Endothelial cell of umbilical vein (primary cell): ENCODE results near the gene ERN2.

Experiments used
- EZH2 ChIP-seq: IDR thresholded peaks from 2 replicates; pipeline ENCODE4 v1.6.1; 2012; ENCODE audit warnings: borderline replicate concordance, low read depth, mild to moderate bottlenecking, moderate library complexity, low read length, inconsistent platforms; ENCODE audit not compliant: severe bottlenecking
- MYC ChIP-seq: IDR thresholded peaks from one replicate; pipeline ENCODE4 v1.6.1; 2011; ENCODE audit warnings: mild to moderate bottlenecking, low read depth, low read length
- POLR2A ChIP-seq: IDR thresholded peaks from 2 replicates; pipeline ENCODE4 v1.6.1; 2012; ENCODE audit warnings: low read depth, mild to moderate bottlenecking, control low read depth, low read length
- TF ChIP-seq, protein P1 (sequence below), 2 donors: IDR thresholded peaks; 1 replicate in 1 of 2; 2 replicates in 1 of 2; pipeline ENCODE4 v1.5.1; 2011; ENCODE audit warnings: low read length in 2 of 2, mild to moderate bottlenecking in 2 of 2, moderate library complexity in 2 of 2, control low read depth in 1 of 2, inconsistent platforms in 1 of 2, low read depth in 1 of 2; ENCODE audit not compliant: insufficient read depth in 1 of 2; ENCODE audit errors: extremely low read depth in 1 of 2

DNA sequence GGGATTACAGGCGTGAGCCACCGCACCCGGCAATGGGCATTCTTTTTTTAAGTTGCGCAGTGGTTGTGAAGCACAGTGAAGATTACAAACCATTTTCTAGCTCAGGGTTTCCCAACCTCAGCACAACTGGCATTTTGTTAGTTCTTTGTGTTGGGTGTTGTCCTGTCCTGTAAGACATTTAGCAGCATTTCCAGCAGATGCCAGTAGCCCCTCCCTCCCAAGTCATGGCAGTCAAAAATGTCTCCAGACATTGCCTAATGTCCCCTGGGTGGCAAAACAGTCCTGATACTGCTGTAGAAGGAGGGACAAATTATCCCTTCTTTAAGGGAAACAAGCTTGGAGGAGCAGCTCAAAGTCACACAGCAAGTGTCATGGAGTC, 18.8 kb downstream of the ERN2 start:
- TF ChIP-seq, protein P1, sequence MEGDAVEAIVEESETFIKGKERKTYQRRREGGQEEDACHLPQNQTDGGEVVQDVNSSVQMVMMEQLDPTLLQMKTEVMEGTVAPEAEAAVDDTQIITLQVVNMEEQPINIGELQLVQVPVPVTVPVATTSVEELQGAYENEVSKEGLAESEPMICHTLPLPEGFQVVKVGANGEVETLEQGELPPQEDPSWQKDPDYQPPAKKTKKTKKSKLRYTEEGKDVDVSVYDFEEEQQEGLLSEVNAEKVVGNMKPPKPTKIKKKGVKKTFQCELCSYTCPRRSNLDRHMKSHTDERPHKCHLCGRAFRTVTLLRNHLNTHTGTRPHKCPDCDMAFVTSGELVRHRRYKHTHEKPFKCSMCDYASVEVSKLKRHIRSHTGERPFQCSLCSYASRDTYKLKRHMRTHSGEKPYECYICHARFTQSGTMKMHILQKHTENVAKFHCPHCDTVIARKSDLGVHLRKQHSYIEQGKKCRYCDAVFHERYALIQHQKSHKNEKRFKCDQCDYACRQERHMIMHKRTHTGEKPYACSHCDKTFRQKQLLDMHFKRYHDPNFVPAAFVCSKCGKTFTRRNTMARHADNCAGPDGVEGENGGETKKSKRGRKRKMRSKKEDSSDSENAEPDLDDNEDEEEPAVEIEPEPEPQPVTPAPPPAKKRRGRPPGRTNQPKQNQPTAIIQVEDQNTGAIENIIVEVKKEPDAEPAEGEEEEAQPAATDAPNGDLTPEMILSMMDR (IDR thresholded peaks at IDR 0.05; ENCODE audit: extremely low read depth in 1 of 2, insufficient read depth in 1 of 2, low read depth in 1 of 2, low read length in 2 of 2), result no peak
- TF ChIP-seq EZH2 (no peak), POLR2A (no peak), MYC (no peak)
